CD4-positive, alpha-beta T cell treated with Interferon gamma for 1 hour (primary cell): ENCODE measurements around the gene VDAC1.
"Not testable (repeated sequence)": the region's sequence is repeated elsewhere in the genome, so short reads cannot be mapped to it uniquely, and the experiment has no call there.

Experiments
- DNase-seq: peaks from one replicate; pipeline ENCODE4 v3.0.0-alpha.2; 2020

Gene VDAC1

DNA sequence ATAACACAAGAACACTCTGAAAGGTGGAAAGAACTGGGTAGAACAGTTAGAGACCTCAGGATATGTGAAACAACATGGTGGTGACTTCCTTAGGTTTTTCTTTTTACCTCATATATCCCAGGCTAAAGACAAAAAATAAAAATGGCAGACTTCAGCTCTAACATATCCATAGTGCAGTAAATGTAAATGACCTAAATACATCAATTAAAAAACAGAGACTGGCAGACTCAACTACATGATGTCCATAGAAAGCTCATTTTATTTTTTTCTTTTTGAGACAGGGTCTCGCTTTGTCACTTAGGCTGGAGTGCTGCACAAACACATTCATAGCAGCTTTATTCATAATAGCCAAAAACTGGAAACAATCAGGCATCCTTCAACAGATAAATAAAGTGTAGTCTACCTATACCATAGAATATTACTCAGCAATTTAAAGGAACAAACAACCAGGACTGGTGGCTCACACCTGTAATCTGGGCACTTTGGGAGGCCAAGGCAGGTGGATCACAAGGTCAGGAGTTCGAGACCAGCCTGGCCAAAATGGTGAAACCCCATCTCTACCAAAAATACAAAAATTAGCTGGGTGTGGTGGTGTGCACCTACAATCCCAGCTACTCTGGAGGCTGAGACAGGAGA, 41.2 kb downstream of the VDAC1 start:
- no peak for DNase-seq

DNA sequence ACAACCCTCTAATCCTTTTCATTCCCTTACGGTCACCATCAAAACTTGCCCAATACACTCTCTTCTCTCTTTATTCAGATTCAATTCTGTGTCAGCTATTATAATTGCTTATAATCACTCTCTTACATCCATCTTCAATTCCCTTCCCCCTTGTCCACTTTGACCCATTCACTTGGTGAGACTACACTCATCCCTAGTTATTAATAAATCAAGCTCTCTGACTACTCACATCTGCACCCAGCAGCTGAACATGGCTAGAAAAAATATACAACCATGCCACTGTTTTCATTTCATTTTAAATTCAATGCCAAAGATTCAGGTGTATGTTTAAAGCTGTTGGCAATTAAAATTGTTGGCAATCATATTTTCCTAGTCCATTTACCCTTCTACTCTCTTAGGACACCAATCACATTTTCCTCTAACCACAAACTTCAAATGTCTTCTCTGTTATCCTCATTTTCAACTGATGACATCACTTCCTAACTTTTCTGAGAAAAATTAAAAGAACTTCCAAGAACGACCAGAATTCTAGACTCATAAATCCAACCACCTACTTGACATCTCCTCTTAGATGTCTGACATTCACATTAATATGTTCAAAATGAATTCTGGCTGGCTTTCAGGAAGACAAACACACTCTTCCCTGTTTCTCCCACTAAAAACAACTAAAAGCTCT, 41.8 kb downstream of the VDAC1 start:
- no peak for DNase-seq

DNA sequence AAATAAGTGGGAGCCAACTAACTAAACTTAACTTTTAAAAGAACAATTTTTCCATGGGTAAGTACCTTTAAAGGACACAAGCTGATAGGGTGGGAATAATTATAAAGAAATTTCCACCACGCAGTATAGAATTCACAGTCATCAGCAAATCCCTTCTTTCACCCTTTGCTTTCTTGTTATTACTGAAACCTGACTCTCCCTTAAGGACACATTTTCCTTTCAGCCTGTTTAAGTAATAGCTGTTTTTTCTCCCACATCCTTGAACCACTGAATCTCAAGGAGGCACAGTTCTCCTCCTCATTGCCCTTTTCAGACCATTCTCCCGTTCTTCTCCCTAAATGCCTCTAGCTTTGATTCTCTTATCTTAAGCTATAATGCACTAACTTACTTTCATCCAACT, 42.6 kb downstream of the VDAC1 start:
- no peak for DNase-seq

DNA sequence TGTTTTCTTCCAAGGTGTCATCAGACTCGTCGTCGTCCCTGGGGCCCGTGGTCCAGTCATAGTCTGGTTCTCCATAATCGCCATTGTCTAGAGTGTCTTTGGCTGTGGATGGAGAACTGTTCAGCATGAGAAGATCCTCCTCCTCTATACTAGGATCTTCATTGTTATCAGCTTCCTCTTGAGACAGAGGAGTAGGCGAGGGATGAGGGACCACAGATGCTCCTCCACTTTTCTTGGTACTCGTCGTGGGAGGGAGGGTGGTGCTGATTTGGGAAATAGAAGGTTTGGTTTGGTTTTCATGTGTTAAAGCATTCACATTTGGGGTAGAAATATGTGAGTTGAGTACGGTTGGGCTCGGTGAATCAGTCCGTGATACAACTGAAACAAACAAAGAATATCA, 45.1 kb downstream of the VDAC1 start:
- no peak for DNase-seq

DNA sequence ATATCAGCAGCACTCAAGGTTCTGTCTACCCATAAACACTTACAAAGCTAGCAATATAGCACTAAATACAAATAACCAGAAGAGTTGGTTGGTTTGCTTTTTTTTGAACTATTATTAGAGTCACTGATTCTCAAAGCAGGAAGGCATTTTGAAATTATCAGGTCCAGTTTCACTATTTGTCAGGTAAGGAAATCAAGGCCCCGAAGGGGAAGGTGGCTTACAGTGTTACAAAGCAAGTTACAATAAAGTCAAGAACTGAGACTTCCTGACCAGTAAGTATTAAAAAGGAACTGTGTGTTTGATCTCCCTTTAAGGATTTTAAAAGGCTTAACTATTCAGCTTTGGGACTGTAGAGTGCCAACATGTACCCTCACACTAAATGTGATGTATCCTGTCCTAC, 47.2 kb downstream of the VDAC1 start:
- no peak for DNase-seq

DNA sequence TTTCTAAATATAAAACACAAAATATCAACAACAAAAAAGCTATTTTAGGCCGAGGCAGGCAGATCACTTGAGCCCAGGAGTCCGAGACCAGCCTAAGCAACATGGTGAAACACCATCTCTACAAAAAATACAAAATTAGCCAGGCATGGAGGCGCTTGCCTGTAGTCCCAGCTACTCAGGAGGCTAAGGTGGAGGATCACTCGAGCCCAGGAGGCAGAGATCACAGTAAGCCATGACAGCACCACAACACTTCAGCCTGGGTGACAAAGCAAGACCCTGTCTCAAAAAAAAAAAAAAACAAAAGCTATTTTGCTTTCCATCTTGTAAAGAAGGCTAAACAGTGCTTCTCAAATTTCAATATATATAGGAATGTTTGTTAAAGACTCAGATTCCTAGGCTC, 47.7 kb downstream of the VDAC1 start:
- no peak for DNase-seq

DNA sequence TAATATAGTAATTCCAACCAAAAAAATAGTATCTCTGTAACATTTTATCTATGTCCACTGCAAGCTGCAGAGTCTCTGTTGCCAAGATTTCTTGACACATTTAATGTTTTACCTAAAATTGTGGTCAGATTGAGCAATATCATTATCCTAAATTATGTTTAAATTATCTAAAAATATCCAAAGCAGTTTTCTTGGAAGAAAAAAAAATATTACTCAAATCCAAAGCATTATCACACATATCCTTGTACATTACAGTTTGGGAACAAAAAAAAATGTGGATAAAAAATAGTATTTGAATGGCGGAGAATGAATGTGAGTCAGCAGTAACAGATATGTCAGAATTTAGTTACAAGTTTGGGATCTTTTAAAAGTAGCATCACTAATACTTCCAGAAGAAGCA, 48.6 kb downstream of the VDAC1 start:
- not testable (repeated sequence) for DNase-seq

DNA sequence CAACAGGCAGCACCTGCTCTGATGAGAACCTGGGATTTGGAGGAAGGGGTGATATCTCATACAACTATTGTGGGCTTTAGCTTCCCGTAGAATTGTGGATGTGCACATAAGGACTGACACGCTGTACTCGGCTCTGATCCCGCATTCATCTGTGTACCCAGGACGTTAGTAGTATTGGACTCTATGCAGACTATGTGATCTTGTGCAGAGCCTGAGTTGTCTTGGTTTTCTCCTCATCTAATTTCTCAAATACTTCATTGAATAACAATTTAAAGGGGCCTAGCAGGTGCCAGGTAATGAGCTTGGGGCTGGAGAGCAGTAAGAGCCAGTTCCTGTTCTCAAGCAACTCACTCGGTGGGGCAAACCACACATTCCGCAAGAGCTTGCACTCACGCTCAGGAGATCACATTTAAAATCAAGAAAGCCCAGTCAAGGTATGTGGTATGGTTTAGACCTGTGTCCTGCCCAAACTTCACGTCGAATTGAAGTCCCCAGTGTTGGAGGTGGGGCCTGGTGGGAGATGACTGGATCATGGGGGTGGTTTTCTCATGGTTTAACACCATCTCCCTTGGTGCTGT, 51.1 kb downstream of the VDAC1 start:
- no peak for DNase-seq

DNA sequence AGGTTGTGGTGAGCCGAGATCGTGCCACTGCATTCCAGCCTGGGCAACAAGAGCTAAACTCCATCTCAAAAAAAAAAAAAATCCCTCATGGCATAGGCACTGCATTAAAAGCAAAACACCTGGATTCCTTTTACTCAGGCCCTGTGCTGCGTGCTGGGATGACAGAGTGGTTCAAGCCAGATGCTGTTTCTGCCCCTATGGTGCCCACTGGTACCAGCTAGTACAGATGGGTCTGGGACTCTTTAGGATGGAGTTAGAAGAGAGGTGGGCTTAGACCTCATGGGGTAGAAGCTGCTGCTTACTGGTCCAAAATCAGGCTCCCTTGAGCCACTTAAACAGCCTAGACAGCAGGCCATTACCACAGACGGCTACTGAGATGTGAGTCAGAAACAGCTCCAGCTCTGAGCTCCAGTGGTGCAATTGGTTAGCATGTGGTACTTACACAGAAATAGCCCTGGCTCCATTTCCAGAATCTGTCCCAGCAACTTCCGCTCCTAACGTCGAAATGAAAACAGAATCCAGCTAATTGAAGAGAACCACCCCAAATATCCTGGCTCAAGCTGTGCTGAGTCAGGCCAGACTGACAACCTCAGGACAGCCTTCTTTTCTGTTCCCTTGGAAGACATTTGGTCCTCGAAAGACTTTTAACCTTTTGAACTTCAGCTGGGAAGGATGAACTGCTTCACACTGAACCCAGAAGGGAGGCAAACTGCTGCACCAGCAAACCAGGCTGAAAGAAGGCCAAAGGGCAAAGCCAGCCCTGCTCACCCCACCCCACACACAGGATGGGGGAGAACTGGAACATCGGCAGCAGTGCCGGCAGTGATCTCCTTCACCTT, 51.8 kb downstream of the VDAC1 start:
- no peak for DNase-seq

DNA sequence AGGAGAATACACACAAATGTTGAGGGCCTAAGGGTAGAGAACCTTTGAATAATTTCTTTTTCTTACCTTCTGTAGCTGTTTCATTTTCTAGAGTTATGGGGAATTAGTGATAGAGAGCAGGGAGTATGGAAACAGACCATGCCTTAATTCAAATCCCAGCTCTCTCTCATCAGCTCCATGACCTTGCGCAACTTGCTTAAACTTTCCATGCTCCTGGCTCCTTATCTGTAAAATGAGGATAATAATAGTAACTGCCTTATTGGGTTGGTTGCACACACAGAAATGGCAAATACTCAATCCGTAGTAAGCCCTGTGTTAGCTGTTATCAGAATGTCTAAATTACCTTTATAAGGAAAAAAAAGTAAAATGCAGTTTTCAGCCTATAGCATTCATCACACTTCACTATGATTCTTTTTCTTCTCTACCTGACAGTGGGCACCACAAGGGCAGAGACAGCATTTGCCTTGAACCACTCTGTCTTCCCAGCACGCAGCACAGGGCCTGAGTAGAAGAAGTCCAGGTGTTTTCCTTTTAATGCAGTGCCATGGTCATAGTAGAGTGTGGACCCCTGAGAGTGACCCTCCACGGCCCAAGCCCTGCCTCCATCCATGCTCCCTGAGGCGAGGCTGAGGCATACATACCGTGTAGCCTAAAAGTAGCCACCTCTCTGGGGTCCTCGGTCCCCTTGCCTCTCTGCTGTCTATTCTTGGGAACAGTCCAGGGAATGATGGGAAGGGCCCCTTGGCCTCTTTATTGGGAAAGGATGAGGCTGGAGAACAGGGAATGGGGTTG, 53.8 kb downstream of the VDAC1 start:
- no peak for DNase-seq

DNA sequence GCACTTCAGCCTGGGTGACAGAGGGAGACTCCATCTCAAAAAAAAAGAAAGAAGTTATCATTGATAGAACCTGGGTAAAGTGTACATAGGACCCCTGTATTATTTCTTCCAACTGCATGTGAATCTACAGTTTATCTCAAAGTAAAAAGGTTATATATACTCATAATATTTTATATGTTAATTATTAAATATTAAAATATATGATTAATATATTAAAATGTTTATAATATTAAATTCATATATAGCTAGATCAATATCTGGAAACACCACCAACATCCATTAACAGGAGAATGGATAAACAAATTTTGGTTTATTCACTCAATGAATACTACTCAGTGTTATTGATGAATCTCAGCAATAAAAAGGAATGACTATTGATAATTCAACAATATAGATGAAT, 56.1 kb downstream of the VDAC1 start:
- no peak for DNase-seq

DNA sequence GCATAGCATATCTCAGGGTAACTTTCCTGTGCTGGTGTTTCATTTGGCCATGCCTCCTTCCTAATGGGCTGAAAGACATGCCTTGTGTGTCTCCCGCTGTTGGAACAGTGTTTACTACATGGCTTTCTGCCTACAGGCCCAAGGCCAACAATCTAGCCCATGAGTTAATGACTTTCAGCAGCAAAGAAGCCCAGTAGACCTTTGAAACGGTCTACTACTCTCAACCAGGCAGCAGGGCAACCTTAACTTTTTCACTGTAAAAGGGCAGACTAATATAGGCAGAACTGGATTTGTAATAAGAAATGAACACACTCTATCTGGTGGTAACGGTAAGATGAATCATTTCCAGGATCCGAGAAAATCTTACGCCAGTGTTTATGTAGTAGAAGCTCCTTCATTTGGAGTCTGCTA, 57.3 kb downstream of the VDAC1 start:
- DNase-seq: no peak

DNA sequence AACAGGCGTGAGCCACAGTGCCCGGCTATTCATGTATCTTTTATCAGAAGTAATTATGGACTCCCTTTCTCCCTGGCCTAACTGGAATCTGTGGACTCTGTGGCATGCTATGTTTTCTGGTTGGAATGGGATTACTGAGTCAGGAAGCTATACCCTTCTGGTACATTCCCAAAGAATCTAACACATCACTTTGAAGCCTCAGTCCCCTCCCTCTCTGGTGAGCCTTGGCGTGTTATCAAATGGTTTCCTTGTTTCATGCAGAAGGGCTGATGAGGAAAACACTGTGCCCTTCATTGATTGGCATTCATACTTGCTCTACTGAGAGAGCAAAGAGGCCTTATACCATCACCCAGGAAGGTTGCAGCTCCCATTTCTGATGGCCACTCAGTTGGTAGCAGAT, 59.2 kb downstream of the VDAC1 start:
- no peak for DNase-seq

DNA sequence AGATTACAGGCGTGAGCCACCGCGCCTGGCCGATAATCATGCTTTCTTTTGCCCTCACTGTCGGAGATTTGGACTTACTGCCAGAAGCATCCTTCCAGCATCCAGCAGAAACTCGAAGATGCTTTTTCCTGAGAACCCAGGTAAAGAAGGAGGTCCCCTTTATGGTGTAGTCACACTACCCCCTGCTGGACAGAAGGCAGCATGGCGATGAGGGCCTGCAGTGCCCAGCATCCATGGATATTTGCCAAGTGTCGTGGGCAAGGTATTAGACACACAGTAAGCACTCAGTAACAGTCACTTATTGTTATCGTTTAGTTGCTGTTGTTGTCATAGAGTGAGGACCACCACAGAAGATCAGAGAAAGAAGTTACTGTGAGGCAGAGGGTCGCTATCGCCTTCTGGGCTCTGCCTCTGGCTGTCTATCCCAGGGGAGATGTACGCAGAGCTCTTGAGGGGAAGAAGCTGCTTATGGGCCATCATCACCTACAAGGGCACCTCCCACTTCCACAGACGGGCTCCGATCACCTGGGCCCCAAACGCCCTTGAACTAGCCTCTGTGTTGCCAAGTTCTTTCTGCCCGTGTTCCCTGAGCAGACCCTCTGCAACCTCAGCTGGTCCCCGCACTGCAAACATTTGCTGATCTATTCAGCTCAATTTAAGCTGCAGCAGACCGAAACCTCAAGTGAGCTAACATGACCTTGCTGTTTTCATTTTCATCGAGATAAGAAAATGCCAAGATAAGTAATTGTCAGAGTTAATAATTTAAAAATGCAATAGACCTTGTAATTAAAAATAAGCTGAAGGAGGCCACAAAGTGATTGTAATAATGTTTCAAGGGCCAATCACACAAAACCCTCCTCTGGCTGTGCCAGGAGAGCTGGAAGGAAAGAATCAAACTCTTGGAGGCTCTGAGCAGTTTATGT, 60.3 kb downstream of the VDAC1 start:
- DNase-seq: peak; percentile 26

DNA sequence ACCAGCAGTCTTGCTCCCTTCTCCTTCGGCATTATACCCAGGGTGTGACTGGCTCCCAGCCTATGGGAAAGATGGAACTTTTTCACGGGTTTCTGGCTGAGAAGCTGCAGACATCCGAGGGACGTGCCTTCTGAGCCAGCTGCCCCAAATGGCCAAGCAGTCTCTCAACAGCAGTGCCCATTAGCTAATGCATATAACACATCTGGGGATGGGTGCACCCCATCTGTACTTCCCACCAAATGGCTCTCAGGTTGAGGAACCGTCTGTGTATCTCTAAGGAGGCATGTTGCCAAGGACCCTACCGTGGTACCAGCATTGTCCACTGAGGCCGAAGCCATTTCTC, 61.3 kb downstream of the VDAC1 start:
- DNase-seq: no peak

DNA sequence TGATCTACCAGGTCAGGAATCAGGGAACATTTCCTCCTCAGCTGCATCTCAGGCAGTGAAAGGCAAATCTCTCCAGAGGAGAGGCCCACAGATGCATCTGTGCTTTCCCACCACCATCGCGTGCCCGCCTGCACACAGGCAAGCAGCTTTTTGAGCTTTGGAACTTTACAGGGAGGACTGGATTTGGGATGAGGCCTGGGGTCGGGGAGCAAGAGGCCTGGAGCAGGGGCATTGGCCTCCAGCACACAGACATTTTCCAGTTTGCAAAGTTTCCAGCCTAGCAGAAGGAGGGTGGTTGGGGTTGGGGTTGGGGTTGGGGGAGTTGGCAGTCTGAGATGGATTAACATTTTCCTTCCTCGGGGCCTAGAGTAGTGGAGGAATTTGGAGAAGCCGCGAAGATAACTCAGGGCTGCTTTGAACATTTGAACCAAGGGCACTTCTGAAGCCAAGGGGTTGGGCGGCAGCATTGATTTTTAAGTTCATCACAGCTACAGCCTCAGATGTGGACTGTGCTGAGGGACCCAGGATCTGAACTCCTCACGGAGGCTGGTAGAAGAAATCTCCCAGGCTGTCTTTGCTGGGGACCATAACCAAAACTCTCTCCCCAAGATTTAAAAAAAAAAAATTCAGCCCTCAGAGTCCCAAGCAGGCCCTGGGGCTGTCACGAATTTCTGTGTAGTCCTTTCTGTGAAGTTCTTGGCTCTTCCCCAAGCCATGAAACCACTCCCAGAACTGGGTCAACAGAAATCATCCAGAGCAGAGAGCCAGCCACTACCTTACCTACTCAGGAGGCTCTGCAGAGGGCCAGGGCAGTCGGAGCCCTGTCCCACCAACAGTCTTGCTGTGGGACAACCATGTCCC, 61.9 kb downstream of the VDAC1 start:
- DNase-seq: no peak

DNA sequence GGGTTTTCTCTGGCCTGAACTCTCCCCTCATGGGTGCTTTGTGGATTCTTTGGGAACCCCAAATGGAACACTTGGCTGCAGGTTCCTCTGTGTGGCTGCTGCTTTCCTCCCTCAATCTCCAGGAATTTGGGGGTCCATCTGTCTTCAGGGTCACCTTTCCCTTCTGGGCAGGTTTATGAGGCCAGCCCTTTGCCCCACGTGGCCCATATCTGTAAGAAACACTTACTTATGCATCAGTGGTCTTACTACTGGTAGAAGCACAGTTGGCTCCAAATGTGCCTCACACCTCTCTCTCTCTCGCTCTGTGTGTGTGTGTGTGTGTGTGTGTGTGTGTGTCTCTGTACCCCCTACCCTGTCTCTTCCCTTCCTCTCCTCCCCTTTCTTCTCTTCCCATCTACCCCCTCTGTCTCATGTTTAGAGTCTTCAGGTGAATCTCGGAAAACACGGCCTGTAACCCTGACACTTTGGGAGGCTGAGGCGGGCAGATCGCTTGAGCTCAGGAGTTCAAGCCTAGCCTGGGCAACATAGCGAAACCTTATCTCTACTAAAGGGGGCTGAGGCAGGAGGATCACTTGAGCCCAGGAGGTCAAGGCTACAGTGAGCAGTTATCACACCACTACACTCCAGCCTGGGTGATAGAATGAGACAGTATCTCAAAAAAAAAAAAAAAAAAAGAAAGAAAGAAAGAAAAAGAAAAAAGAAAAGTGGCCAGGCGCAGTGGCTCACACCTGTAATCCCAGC, 63.1 kb downstream of the VDAC1 start:
- no peak for DNase-seq

DNA sequence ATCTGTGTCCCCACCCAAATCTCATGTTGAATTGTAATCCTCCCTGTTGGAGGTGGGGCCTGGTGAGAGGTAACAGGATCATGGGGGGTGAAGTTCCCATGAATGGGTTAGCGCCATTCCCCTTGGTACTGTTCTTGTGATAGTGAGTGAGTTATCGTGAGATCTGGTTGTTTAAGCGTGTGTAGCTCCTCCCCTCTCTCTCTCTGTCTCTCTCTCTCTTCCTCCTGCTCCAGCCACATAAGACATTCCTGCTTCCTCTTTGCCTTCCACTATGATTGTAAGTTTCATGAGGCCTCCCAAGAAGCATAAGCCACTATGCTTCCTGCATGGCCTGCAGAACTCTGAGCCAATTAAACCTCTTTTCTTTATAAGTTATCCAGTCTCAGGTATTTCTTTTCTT, 65.1 kb downstream of the VDAC1 start:
- DNase-seq: no peak

DNA sequence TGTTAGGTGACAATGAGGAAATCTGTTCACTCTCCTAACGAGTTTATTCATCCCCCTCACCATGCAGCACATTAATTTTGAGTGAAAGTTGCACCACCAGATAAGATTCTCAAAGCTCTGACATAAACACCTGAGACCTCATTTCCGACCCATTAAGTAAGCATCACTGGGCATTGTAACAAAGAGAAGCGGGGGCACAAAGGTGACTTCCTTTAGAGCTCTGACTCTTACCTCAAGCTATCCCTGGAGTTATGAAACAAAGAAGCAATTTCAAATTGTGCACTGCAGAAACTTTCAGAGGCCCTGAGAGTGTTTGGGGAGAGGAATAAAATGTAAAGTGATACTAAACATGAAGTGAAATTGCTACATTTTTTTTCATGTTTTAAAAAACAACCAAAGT, 65.8 kb downstream of the VDAC1 start:
- no peak for DNase-seq
